HG03025 (cell line): ENCODE results near the gene SDHAF3.
"Not testable (repeated sequence)": the region's sequence is repeated elsewhere in the genome, so short reads cannot be mapped to it uniquely, and the experiment has no call there.

Source experiments
- ATAC-seq: cut with Tn5 transposase; IDR thresholded peaks from one replicate; pipeline ENCODE4 v1.9.1; 2021; ENCODE audit warnings: mild to moderate bottlenecking, moderate library complexity; ENCODE audit not compliant: unreplicated experiment, low FRiP score

The SDHAF3 gene

DNA sequence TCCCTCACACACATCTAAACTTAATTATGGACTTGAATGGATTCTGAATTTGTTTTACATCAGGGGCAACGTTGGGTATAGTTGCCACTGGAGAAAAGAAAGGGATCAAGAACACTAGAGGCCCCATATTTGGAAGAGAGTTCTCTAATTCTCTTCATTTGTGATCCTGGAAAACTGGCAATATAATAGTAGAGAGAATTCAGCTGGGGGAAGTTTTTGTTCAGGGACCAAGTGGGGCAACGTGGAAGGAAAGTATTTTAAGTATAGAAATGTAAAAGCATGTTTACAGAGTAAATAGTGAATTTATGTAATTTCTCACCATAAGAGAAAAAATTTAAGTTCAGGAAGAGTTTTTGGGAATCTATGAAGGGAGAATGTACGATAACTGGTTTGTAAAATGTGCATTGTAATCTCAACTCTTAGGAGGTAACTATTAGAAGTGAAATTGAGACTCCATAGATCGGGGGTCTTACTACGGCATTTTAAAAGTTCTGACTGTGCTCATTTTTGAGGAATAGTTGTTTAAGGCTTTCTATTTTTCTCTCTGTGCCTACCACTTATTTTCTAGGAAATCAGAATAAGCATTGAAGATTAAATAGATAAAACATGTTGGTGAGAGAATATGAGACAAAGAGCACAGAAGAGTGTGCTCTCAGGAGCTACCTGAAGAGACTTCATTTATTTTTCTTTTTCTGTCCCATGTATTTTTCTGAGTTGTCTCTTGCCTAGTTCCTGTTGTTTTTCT lies 3.4 kb downstream of the SDHAF3 start:
- ATAC-seq = no peak

DNA sequence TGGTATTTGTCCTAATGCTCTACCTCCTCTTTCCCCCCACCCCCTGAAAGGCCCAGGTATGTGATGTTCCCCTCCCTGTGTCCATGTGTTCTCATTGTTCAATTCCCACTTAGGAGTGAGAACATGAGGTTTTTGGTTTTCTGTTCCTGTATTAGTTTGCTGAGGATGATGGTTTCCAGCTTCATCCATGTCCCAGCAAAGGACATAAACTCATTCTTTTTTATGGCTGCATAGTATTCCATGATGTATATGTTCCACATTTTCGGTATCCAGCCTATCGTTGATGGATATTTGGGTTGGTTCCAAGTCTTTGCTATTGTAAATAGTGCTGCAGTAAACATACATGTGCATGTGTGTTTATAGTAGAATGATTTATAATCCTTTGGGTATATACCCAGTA lies 5.6 kb downstream of the SDHAF3 start:
- ATAC-seq = not testable (repeated sequence)

DNA sequence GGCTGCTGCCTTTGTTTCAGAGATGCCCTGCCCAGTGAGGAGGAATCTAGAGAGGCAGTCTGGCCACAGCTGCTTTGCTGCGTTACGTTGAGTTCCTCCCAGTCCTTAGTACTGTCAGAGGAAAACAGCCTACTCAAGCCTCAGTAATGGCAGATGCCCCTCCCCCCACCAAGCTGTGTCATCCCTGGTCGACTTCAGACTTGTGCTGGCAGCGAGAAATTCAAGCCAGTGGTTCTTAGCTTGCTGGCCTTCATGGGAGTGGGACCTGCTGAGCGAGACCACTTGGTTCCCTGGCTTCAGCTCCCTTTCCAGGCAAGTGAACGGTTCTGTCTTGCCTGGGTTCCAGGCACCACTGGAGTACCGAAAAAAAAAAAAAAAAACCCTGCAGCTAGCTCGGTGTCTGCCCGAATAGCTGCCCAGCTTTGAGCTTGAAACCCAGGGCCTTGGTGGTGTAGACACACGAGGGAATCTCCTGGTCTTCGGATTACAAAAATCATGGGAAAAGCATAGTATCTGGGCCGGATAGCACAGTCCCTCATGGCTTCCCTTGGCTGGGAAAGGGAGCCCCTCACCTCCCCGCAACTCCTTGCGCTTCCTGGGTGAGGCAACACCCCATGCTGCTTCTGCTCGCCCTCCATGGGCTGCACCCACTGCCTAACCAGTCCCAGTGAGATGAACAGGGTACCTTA lies 9.1 kb downstream of the SDHAF3 start:
- ATAC-seq = no peak

GRCh38 chr7:97128736-97129135 lies 11.2 kb downstream of the SDHAF3 start:
- ATAC-seq = no peak

DNA sequence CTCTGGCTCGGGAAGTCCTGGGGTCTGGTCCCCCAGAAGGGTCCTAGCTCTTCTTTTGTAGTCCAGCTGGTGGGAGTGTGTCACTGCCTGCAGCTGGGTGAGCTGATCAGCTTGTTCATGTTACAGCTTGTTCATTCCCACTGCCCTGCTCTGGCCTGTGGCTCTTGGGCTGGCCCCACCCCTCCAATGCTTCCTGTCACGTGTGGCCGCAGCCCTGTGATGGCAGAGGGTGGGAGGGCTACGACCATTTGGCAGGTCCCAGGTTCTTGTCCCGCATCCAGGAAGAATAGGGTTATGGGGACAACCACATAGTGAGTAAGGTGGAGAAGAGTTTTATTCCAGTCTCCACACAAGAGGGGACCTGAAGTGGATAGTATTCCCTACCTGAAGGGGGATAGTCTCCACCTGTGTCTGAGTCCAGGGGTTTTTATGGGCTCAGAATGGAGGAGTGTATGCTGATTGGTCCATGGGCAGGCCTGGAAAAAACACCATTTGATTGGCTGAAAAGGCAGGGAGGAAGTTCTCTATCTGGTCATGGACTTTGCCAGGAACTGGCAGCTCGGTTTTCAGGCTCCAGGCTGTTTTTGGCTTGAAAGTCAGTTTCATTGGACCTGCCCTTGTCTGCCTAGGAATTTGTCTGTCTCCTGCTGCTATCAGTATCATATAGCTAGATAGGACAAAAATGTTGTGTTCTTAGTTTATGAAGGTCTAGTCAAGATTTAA lies 13.1 kb downstream of the SDHAF3 start:
- ATAC-seq = no peak

DNA sequence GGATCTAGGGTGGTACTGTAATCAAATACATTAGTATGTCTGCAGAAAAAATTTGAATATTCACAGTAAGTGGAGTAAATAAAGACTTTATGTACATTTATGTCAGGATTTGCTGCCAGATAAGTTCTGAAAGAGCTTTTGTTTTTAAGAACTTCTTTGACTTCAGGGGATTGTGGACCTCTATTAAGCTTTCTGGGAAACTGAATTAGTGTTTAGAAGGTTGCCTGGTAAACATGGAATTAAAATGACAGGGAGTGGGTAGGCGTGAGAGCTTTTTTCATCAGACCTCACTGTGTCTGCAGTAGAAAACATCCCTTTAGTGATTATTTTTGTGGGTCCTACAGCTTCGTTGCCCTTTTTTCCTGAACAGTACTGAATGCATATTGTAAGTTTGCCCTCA lies 15.7 kb downstream of the SDHAF3 start:
- ATAC-seq = no peak

DNA sequence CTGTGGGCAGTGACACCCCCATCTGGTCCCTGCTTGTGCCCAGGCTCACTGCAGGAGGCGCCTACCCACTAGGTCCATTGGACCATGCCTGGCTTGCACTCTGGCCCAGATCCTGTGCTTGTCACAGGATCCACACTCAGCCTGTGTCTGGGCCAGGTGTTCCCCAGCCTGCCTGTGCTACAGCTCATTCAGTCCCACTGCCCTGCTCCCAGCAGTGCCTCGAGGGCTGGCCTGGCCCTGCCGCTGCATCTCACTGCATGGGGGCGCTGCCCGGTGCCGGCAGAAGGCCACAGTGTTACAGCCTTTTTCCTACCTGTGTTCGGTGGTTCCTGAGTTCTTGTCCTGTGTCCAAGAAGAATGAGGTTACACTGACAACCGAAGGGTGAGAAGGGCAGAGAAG lies 21.3 kb downstream of the SDHAF3 start:
- no peak for ATAC-seq

DNA sequence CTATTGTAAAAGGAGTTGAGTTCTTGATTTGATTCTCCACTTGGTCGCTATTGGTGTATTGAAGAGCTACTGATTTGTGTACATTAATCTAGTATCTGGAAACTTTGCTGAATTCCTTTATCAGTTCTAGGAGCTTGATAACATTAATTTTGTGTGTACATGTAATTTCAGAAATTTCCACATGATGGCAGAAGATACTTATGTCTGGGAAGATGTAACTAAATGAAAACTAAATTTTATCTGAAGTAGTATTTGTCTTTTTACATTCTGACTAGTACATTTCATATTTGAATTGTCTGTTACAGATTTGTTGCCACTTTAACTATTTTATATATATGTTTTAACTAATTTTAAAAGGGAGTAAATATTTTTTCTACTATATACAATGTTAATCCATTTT lies 27.6 kb downstream of the SDHAF3 start:
- no peak for ATAC-seq

DNA sequence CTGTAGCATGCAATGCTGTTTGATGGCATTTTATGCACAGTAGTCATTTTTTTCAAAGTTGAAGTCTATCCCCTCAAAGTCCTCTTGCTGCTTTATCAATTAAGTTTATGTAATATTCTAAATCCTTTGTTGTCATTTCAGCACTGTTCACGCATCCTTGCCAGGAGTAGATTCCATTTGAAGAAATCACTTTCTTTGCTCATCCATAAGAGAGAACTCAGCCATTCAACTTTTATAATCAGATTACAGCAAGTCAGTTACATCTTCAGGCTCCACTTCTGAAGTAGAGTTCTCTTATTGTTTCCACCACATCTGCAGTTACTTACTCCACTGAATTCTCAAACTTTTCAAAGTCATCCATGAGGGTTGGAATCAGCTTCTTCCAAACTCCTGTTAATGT lies 32.3 kb downstream of the SDHAF3 start:
- ATAC-seq = no peak

DNA sequence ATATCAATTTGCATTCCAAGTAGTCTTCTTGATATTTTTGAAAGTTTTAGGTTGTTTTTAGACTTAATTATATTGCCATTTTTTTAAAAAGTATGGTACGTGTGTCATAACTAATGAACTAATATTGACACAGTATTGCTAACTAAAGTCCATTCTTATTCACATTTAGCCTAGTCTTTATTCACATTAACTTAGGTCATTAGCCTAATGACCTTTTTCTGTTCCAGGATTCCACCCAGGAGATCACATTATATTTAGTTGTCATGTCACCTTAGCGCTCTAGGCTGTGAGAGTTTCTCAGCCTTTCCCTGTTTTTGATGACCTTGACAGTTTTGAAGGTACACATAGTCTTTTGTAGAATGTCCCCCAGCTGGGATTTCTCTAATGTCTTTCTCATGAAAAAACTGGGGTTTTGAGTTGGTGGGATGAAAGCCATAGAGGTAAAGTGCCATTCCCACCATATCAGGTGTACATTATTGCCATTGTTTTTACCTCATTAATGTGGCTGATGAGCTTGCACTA lies 38.5 kb downstream of the SDHAF3 start:
- ATAC-seq = no peak

- ATAC-seq = not testable (repeated sequence)
Measured at GRCh38 chr7:97159984-97160383, 42.5 kb downstream of the SDHAF3 start.

- not testable (repeated sequence) for ATAC-seq
Measured at GRCh38 chr7:97161609-97162008, 44.1 kb downstream of the SDHAF3 start.

DNA sequence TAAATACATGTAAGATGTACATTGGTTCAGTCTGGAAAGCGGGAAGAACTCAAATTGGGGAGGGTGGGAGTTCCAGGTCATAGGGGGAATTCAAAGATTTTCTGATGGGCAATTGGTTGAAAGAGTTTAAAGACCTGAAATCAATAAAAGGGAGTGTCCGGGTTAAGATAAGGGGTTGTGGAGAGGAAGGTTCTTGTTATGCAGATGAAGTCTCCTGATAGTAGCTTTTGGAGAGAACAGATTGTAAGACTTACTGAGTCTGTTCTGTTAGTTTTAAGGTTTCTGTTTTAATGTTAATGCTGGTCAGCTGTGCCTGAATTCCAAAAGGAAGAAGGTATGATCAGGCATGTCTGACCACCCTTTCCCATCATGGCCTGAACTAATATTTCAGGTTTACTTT lies 48.8 kb downstream of the SDHAF3 start:
- ATAC-seq = no peak

DNA sequence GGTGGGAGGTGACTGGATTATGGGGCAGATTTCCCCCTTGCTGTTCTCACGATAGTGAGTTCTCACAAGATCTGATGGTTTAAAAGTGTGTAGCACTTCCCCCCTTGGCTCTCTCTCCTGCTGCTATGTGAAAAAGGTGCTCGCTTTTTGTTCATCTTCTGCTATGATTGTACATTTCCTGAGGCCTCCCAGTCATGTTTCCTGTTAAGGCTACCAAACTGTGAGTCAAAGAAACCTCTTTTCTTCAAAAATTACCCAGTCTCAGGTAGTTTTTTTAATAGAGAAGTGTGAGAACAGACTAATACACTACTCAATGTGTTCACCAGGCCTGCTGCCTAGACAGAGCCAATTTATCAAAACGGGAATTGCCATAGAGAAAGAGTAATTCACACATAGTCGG lies 49.7 kb downstream of the SDHAF3 start:
- no peak for ATAC-seq

GRCh38 chr7:97167749-97168148 lies 50.3 kb downstream of the SDHAF3 start:
- ATAC-seq = no peak

DNA sequence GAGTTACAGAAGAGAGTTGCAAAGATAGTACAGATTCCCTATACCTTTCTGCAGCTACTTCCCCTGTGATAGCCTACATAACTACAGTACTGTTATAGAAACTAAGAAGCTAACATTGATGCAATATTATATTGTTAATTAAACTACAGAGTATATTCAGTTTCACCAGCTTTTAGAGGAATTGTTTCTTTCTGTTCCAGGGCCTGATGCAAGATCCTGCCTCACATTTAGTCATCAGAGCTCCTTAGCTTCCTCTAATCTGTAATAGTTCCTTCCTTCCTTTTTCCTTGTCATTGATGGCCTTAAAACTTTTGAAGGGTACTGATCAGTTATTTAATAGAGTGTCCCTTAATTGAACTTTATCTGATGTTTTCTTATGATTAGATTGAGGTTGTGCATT lies 56.8 kb downstream of the SDHAF3 start:
- no peak for ATAC-seq

DNA sequence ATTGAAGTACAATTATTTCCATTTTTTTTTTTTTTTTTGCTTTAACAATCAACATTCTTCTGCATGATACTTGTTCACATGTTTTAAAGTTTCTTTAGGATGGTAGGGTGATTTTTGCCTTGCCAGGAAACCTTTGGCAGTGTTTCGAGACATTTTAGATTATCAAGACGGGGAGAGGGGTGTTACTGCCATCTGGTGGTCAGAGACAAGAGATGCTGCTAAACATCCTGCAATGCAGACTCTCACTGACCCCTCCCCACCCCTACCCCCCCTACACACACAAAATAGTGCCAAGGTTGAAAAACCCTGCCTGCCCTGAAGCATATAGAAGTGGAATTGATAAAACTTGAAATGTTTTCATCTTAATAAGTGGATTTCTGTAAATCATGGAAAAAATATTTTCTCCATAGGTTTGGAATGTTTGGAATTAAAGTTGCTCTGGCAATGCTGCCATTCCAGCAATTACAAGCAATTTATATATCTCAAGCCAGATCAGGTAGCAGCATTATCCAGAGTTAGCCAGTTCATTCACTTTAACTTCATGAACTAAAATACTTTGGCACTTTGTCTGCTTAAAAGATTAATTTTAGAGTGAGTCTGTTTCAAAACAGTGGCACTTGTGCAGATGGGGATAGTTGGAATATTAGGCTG lies 62.1 kb downstream of the SDHAF3 start:
- no peak for ATAC-seq

DNA sequence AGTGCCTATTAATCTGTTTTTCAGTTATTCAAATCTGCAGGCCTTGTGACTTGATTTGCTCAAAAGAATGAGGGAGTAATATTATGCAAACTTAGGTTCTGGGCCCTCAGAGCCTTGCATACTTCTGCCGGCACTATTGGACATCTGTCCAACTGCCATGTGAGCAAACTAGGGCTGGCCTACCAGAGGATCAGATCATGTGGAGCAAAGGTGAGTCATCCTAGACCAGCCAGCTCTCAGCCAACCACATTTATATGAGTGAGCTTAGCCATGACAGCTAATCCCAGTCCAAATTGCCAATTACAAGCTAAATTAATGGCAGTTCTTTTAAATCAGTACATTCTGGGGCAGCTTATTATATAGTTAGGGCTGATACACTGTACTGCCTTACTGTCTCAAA lies 69.6 kb downstream of the SDHAF3 start:
- no peak for ATAC-seq

DNA sequence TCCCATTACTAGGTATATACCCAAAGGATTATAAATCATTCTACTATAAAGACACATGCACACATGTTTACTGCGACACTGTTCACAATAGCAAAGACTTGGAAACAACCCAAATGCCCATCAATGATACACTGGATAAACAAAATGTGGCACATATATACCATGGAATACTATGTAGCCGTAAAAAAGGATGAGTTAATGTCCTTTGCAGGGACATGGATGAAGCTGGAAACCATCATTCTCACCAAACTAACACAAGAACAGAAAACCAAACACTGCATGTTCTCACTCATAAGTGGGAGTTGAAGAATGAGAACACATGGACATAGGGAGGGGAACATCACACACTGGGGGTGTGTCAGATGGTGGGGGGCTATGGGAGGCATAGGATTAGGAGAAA lies 78.7 kb downstream of the SDHAF3 start:
- not testable (repeated sequence) for ATAC-seq

DNA sequence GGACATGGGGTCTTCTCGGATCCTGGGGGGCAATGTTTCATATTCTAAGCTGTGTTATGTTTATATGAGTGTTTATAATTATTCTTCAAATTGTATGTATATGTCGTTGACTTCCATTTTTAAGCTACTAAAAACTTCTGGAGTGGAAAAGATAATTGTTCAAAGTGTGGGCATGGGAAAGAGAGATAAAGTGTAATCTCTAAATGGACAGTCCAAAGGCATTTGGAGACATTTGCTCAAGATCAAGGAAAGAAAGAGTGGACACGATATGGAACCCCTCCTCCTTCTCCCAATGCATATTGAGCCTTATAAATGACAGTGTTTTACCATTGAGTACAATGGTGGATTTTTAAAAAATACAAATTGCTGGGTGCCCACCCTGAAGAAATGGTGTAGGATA lies 81.1 kb downstream of the SDHAF3 start:
- ATAC-seq = no peak

DNA sequence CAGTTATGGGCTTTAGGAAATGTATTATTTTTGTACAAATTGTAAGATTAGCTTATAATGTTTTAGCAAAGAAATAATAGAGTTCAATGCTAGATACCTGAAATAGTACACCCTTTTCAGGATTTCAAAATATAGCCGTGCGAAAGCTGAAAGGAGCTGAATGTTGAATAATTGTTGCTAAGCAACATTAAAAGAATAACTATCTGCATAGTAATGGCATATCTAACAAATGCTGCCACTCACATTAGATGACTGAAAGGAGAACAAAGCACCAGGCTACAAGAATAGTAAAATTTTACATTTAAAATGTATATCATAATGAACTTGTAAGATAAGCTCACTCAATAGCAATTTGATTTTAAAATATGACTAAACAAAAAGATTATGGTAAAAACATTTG lies 82.5 kb downstream of the SDHAF3 start:
- no peak for ATAC-seq
